H1 (cell line): ENCODE measurements around the gene MACC1. TPM values are rescaled to one million over a fixed set of nuclear protein-coding genes. Genes with fewer than 3 reads are reported as not detected.

Experiments used
- GABPA ChIP-seq: IDR thresholded peaks from 2 replicates; pipeline ENCODE4 v1.6.1; 2011; ENCODE audit warnings: mild to moderate bottlenecking, low read length, moderate library complexity, borderline replicate concordance; ENCODE audit not compliant: insufficient read depth
- NANOG ChIP-seq: IDR thresholded peaks from 2 replicates; pipeline ENCODE4 v1.6.1; 2011; ENCODE audit warnings: low read length, low read depth, mild to moderate bottlenecking, inconsistent platforms; ENCODE audit not compliant: insufficient read depth, poor library complexity, severe bottlenecking
- RXRA ChIP-seq: IDR thresholded peaks from 2 replicates; pipeline ENCODE4 v1.6.1; 2011; ENCODE audit warnings: low read depth, mild to moderate bottlenecking, low read length, moderate library complexity; ENCODE audit not compliant: insufficient read depth
- polyA plus RNA-seq, 7 experiments: library from polyadenylated mRNA; depleted of rRNA in 3 of 7; stranded (reverse) in 5 of 7; unstranded in 2 of 7; fragments of >200 nt in 5 of 7; fragments of 200-250 nt in 2 of 7; gene quantifications; 1 replicate in 5 of 7; 2 replicates in 1 of 7; 4 replicates in 1 of 7; pipeline versions ENCODE4 v1.2.1 to v1.2.3, GENCODE V29; 2011 to 2013; ENCODE audit warnings: missing spikeins in 2 of 7, mixed read lengths in 2 of 7
- total RNA-seq: library from RNA; stranded (reverse); fragmentation: NEBNext Ultra II Directional; extraction: Animal tissue kit (Norgen Biotek cat#: 25700); gene quantifications from 2 replicates; pipeline ENCODE4 v1.2.1, GENCODE V29; 2021

The MACC1 gene
- total and polyA plus RNA-seq, 2 of the 8 experiments (the other 6 are each of a cell fraction or from before 2014, with no cell fraction given) = 2.0 to 17.2 TPM

GRCh38 chr7:20095862-20096261, 121.3 kb downstream of the MACC1 start (continued):
- TF ChIP-seq GABPA = no peak
- TF ChIP-seq NANOG = no peak
- TF ChIP-seq RXRA = no peak
- TF ChIP-seq, all 59 proteins: peak for 0
